ENCODE data around the gene GPBAR1. TPM values are rescaled to one million over a fixed set of nuclear protein-coding genes. Genes with fewer than 3 reads are reported as not detected.
A peak's percentile ranks its signal among the peaks of the same experiment; 100 is the strongest.

The GPBAR1 gene
- total and polyA plus RNA-seq, 5 experiments from 2014 or later: 0.14 to 1.4 (median 0.41) TPM

GRCh38 chr2:218262631-218263586 is 2.1 kb downstream of the GPBAR1 start:
- DNase-seq (no peak), ATAC-seq (no peak)
- no peaks in the 10 kb centered on the region for H3K27me3 Mint-ChIP-seq
- no peak overlapping the region for H3K4me3 Mint-ChIP-seq
- H3K27ac Mint-ChIP-seq: peak overlapping the region in 2 of 10 donors; percentile 49 to 50
- H3K9me3 Mint-ChIP-seq: no peaks in the 10 kb centered on the region
- POLR2A ChIA-PET: no interaction called here
- peaks cover 0 to 33% (median 0%) of the 10 kb centered on the region in 3 donors for H3K36me3 Mint-ChIP-seq
- peaks cover 10 to 42% (median 35%) of the 10 kb centered on the region in 4 donors for H3K4me1 Mint-ChIP-seq

GRCh38 chr2:218263817-218264641 is 3.2 kb downstream of the GPBAR1 start:
- Mint-ChIP-seq H3K27me3 (no peaks in the 10 kb centered on the region), H3K9me3 (no peaks in the 10 kb centered on the region), H3K4me1 (peaks cover 9 to 38% (median 30%) of the 10 kb centered on the region in 4 donors), H3K4me3 (no peak overlapping the region), H3K36me3 (peaks cover 0 to 36% (median 0%) of the 10 kb centered on the region in 3 donors), H3K27ac (peak overlapping the region in 3 of 10 donors; percentile 10 to 68 (median 19))
- ATAC-seq: no peak
- POLR2A ChIA-PET: no interaction called here
- no peak for DNase-seq

- no peaks in the 10 kb centered on the region for H3K9me3 Mint-ChIP-seq
- peak overlapping the region in 2 of 10 donors; percentile 19 to 27 for H3K27ac Mint-ChIP-seq
- peaks cover 0 to 42% (median 0%) of the 10 kb centered on the region in 3 donors for H3K36me3 Mint-ChIP-seq
- no peak for ATAC-seq
- POLR2A ChIA-PET: no interaction called here
- DNase-seq: peak in 1 of 10 donors; percentile 53
- H3K4me1 Mint-ChIP-seq: peaks cover 8 to 36% (median 31%) of the 10 kb centered on the region in 4 donors
- no peaks in the 10 kb centered on the region for H3K27me3 Mint-ChIP-seq
- H3K4me3 Mint-ChIP-seq: peak overlapping the region in 2 of 10 donors; percentile 2 to 51
Observed at GRCh38 chr2:218264773-218265561, 4.2 kb downstream of the GPBAR1 start.

- POLR2A ChIA-PET: no interaction called here
- Mint-ChIP-seq H3K4me3 (peak overlapping the region in 1 of 10 donors; percentile 45), H3K36me3 (peaks cover 0 to 43% (median 0%) of the 10 kb centered on the region in 3 donors)
Observed at GRCh38 chr2:218265626-218266025, 4.8 kb downstream of the GPBAR1 start.

GRCh38 chr2:218266316-218266979 is 5.6 kb downstream of the GPBAR1 start:
- POLR2A ChIA-PET: interaction anchor here (1.0 kb wide), 1 partner anchor 50 kb away, joined by 3 read pairs; no protein-coding TSS in a partner anchor
- Mint-ChIP-seq H3K27ac (peak overlapping the region in 1 of 10 donors; percentile 55), H3K36me3 (peaks cover 0 to 43% (median 0%) of the 10 kb centered on the region in 3 donors), H3K4me1 (peaks cover 15 to 45% (median 41%) of the 10 kb centered on the region in 4 donors), H3K4me3 (no peak overlapping the region), H3K9me3 (no peaks in the 10 kb centered on the region), H3K27me3 (no peaks in the 10 kb centered on the region)
- peak in 1 of 10 donors; percentile 45 for DNase-seq
- ATAC-seq: no peak

More at GRCh38 chr2:218265626-218266025, 4.8 kb downstream of the GPBAR1 start:
- Mint-ChIP-seq H3K27me3 (no peaks in the 10 kb centered on the region), H3K4me1 (peaks cover 10 to 40% (median 34%) of the 10 kb centered on the region in 4 donors), H3K27ac (peak overlapping the region in 2 of 10 donors; percentile 25 to 90), H3K9me3 (no peaks in the 10 kb centered on the region)
- DNase-seq (peak in 1 of 10 donors; percentile 9), ATAC-seq (no peak)

- Mint-ChIP-seq H3K27me3 (no peaks in the 10 kb centered on the region), H3K4me1 (peaks cover 22 to 53% (median 49%) of the 10 kb centered on the region in 4 donors), H3K4me3 (peak overlapping the region in 8 of 10 donors; percentile 26 to 78 (median 36)), H3K9me3 (no peaks in the 10 kb centered on the region), H3K36me3 (peaks cover 0 to 43% (median 0%) of the 10 kb centered on the region in 3 donors), H3K27ac (peak overlapping the region in 5 of 10 donors; percentile 18 to 62 (median 35))
- DNase-seq (no peak), ATAC-seq (no peak)
- POLR2A ChIA-PET: interaction anchor here (1.0 to 1.1 kb wide), 2 partner anchors 18 to 51 kb away, joined by 3 read pairs; partner anchors contain the start of gene ARPC2
Observed at GRCh38 chr2:218267259-218267658, 6.4 kb downstream of the GPBAR1 start.

GRCh38 chr2:218269900-218270720 is 9.3 kb downstream of the GPBAR1 start, which contains the start of the genes AAMP and PNKD:
AAMP (minus strand) TSS chr2:218270137; CDS start chr2:218270086, 51 bp downstream.
PNKD (plus strand) TSS chr2:218270519; CDS start chr2:218270536, 17 bp downstream.
- POLR2A ChIA-PET: interaction anchor here (0.5 to 7.5 kb wide), 24 partner anchors 9 to 1118 kb away, joined by 3 to 206 read pairs (median 4); partner anchors contain the start of genes ARPC2, BCS1L, CATIP and CTDSP1
- Mint-ChIP-seq H3K36me3 (peaks cover 0 to 54% (median 7%) of the 10 kb centered on the region in 3 donors), H3K27me3 (no peaks in the 10 kb centered on the region), H3K4me1 (peaks cover 31 to 65% (median 56%) of the 10 kb centered on the region in 4 donors), H3K27ac (peak within 1 kb of the TSS; percentile 83 to 98 (median 95)), H3K4me3 (peak within 1 kb of the TSS; percentile 88 to 97 (median 94)), H3K9me3 (no peaks in the 10 kb centered on the region)
- ATAC-seq (peak; percentile 89 to 91), DNase-seq (peak; percentile 99 to 100 (median 100))

- Mint-ChIP-seq H3K27me3 (no peaks in the 10 kb centered on the region), H3K4me3 (peak overlapping the region; percentile 88 to 97 (median 94)), H3K9me3 (no peaks in the 10 kb centered on the region), H3K27ac (peak overlapping the region; percentile 83 to 98 (median 95)), H3K4me1 (peaks cover 31 to 59% (median 53%) of the 10 kb centered on the region in 4 donors), H3K36me3 (peaks cover 0 to 55% (median 10%) of the 10 kb centered on the region in 3 donors)
- ATAC-seq (no peak), DNase-seq (peak in 1 of 10 donors; percentile 7)
- POLR2A ChIA-PET: interaction anchor here (0.5 to 7.5 kb wide), 26 partner anchors 9 to 1049 kb away, joined by 3 to 206 read pairs (median 4); partner anchors contain the start of genes ARPC2, BCS1L, CATIP and CTDSP1
Observed at GRCh38 chr2:218270721-218271486, 10.1 kb downstream of the GPBAR1 start.

GRCh38 chr2:218271487-218271797 is 10.6 kb downstream of the GPBAR1 start:
- POLR2A ChIA-PET: interaction anchor here (0.8 to 7.5 kb wide), 15 partner anchors 11 to 195 kb away, joined by 3 to 206 read pairs (median 4); partner anchors contain the start of genes CATIP, CTDSP1 and TMBIM1
- no peak for ATAC-seq
- H3K36me3 Mint-ChIP-seq: peaks cover 0 to 57% (median 10%) of the 10 kb centered on the region in 3 donors

More at GRCh38 chr2:218271487-218271797, 10.6 kb downstream of the GPBAR1 start:
- Mint-ChIP-seq H3K4me3 (peak overlapping the region; percentile 88 to 97 (median 94)), H3K27ac (peak overlapping the region in 8 of 10 donors; percentile 37 to 91 (median 80)), H3K9me3 (no peaks in the 10 kb centered on the region), H3K4me1 (peaks cover 31 to 58% (median 51%) of the 10 kb centered on the region in 4 donors), H3K27me3 (no peaks in the 10 kb centered on the region)
- DNase-seq: no peak

Measured in naive thymus-derived CD8-positive, alpha-beta T cell (primary cell).